Nephron progenitor cell (in vitro differentiated cells): ENCODE data around the gene TBCK.

Experiments
- DNase-seq: peaks from one replicate; pipeline ENCODE4 v3.0.0; 2021
- H3K27ac Mint-ChIP-seq: 2 replicates; pipeline ENCODE4 v1.8.0; 2021; ENCODE audit warnings: mild to moderate bottlenecking, moderate library complexity, mixed read lengths
- H3K27me3 Mint-ChIP-seq: 2 replicates; pipeline ENCODE4 v1.8.0; 2021; ENCODE audit warnings: mild to moderate bottlenecking, low read depth, mixed read lengths; ENCODE audit not compliant: poor library complexity
- H3K36me3 Mint-ChIP-seq: 2 replicates; pipeline ENCODE4 v1.8.0; 2021; ENCODE audit warnings: low read depth, mixed read lengths
- H3K4me1 Mint-ChIP-seq: 2 replicates; pipeline ENCODE4 v1.8.0; 2021; ENCODE audit warnings: mixed read lengths
- H3K4me3 Mint-ChIP-seq: 2 replicates; pipeline ENCODE4 v1.8.0; 2021; ENCODE audit warnings: mild to moderate bottlenecking, moderate library complexity, mixed read lengths
- H3K9me3 Mint-ChIP-seq: 2 replicates; pipeline ENCODE4 v1.8.0; 2021; ENCODE audit warnings: mild to moderate bottlenecking, moderate library complexity, mixed read lengths
- CTCF ChIP-seq: fragments of 200-600 bp; sonication (generic); IDR thresholded peaks from 2 replicates; pipeline ENCODE4 v1.5.0; 2021; ENCODE audit warnings: antibody characterized with exemption

Gene TBCK

GRCh38 chr4:106172861-106173260 is 143.1 kb downstream of the TBCK start:
- Mint-ChIP-seq H3K36me3 (peaks cover 50% of the 10 kb centered on the region), H3K4me1 (no peaks in the 10 kb centered on the region), H3K27me3 (no peaks in the 10 kb centered on the region), H3K9me3 (peaks cover 15% of the 10 kb centered on the region), H3K4me3 (no peak overlapping the region), H3K27ac (no peak overlapping the region)
- TF ChIP-seq CTCF, result no peak
- no peak for DNase-seq

DNA sequence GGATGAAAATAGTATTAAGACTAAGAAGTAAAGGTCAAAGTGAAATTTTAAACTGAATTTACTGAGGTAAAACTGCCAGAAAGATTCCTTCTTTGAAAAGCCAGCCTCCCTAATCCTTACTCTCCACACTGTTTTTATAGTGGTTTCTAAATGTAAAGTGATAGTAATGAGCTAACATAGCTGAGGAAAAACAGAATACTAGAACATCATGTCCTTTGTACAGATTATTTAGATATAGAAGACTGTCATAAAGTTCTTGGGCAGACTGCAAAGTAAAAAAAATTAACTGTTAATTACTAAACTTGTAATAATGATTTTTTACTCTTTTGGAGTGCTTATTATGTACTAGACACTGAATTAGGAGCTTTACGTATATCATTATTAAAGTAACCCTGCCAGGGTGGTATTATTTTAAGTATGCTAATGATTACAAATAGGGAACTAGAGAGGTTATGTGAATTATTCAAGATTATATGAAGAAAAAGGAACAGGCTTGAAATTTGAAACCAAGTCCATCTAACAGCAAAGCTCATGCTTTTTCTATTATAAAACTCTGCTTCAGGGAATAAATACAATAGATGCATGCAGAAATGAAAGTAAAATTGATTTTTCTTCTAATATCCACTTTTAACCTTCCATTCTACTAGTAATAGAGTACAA is 150.5 kb downstream of the TBCK start:
- H3K4me1 Mint-ChIP-seq, result no peaks in the 10 kb centered on the region
- peaks cover 75% of the 10 kb centered on the region for H3K36me3 Mint-ChIP-seq
- H3K4me3 Mint-ChIP-seq, result no peak overlapping the region
- H3K27ac Mint-ChIP-seq, result no peak overlapping the region
- no peak for DNase-seq
- H3K9me3 Mint-ChIP-seq, result peaks cover 37% of the 10 kb centered on the region
- H3K27me3 Mint-ChIP-seq, result no peaks in the 10 kb centered on the region
- TF ChIP-seq CTCF, result no peak

GRCh38 chr4:106162278-106162677 is 153.7 kb downstream of the TBCK start:
- no peak for DNase-seq
- no peak for TF ChIP-seq CTCF
- Mint-ChIP-seq H3K9me3 (peaks cover 29% of the 10 kb centered on the region), H3K27me3 (no peaks in the 10 kb centered on the region), H3K27ac (no peak overlapping the region), H3K4me3 (no peak overlapping the region), H3K4me1 (no peaks in the 10 kb centered on the region), H3K36me3 (peaks cover 73% of the 10 kb centered on the region)

DNA sequence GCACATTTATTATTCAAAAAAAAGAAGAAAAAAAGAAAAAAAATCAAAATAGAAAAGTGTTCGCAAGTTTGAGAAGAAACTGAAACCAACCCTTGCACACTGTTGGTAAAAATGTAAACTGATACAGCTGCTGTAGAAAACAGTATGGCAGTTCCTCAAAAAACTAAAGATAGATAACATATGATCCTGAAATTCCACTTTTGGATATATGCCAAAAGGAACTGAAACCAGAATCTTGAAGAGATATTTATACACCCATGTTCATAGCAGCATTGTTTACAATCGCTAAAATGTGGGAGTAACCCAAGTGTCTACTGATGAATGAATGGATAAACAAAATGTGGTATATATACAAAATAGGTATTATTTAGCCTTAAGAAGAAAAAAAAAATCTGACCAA is 155.4 kb downstream of the TBCK start:
- Mint-ChIP-seq H3K9me3 (peaks cover 29% of the 10 kb centered on the region), H3K27me3 (no peaks in the 10 kb centered on the region), H3K36me3 (peaks cover 84% of the 10 kb centered on the region), H3K4me3 (no peak overlapping the region), H3K27ac (no peak overlapping the region), H3K4me1 (no peaks in the 10 kb centered on the region)
- TF ChIP-seq CTCF, result no peak
- DNase-seq, result no peak

DNA sequence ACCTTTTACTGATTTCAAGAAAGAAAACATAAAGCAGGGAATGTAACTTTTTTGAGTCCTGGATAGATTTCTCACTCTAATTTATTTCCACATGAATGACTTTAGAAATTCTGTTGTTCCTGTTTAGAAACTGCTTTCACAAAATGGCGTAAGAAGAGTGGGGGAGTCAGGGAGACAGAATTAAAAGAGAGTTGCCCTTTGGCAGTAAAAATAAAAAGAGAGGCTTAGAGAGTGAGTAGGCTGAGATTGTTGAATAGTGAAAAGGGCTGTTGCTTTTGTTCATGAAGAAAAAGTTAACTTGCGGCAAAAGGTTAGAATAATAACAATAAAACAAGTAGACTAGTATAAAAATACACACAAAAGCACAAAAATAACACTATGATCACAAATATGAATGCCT is 166.1 kb downstream of the TBCK start:
- Mint-ChIP-seq H3K4me3 (no peak overlapping the region), H3K27ac (no peak overlapping the region), H3K27me3 (no peaks in the 10 kb centered on the region), H3K4me1 (no peaks in the 10 kb centered on the region), H3K36me3 (peaks cover 79% of the 10 kb centered on the region), H3K9me3 (peaks cover 26% of the 10 kb centered on the region)
- no peak for DNase-seq
- TF ChIP-seq CTCF, result no peak

GRCh38 chr4:106149026-106149425 is 167.0 kb downstream of the TBCK start:
- Mint-ChIP-seq H3K27ac (no peak overlapping the region), H3K4me3 (no peak overlapping the region), H3K27me3 (no peaks in the 10 kb centered on the region), H3K9me3 (peaks cover 26% of the 10 kb centered on the region), H3K36me3 (peaks cover 78% of the 10 kb centered on the region), H3K4me1 (no peaks in the 10 kb centered on the region)
- no peak for TF ChIP-seq CTCF
- no peak for DNase-seq
